GM10266 (cell line): ENCODE data around the gene AMPD1.

ENCODE experiments used
- DNase-seq: peaks from one replicate; pipeline ENCODE4 v3.0.0; 2012; ENCODE audit errors: extremely low spot score
- CTCF ChIP-seq: IDR thresholded peaks from 2 replicates; pipeline ENCODE4 v1.5.1; 2012; ENCODE audit warnings: mild to moderate bottlenecking, low read depth; ENCODE audit not compliant: control insufficient read depth, insufficient read depth; ENCODE audit errors: missing control alignments

The AMPD1 gene

DNA sequence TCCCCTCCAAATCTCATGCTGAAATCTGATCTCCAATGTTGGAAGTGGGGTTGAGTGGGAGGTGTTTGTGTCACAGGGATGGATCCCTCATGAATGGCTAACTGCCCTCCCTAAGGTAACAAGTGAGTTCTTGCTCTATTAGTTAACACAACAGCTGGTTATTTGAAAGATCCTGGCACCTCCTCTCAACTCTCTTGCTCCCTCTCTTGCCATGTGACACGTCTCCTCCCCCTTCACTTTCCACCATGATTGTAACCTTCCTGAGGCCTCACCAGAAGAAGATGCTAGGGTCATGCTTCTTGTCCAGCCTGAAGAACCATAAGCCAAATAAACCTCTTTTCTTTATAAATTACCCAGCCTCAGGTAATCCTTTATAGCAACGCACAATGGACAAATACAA lies 54.0 kb downstream of the AMPD1 start:
- DNase-seq, result no peak
- TF ChIP-seq CTCF, result no peak

DNA sequence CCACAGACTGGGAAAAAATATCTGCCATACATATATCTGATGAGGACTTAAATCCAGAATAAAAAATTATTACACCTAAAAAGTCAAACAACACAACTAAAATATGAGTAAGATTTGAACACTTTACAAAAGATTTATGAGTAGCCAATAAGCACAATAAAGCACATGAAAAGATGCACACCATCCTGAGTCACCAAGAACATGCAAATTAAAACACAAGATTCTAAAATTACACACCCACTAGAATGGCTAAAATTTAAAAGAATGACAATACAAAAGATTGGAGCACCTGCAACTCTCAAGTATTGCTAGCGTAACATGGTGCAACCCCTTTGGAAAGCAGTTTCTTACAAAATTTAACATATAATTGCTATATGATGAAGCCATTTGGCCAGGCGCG lies 56.4 kb downstream of the AMPD1 start:
- TF ChIP-seq CTCF, result no peak
- no peak for DNase-seq

- TF ChIP-seq CTCF, result no peak
- no peak for DNase-seq
Measured at GRCh38 chr1:114632427-114632826, 62.9 kb downstream of the AMPD1 start.

- no peak for DNase-seq
- no peak for TF ChIP-seq CTCF
Measured at GRCh38 chr1:114627107-114627506, 68.2 kb downstream of the AMPD1 start.

- no peak for TF ChIP-seq CTCF
- DNase-seq, result no peak
Measured at GRCh38 chr1:114623364-114623763, 72.0 kb downstream of the AMPD1 start.
